Mesothelial cell of epicardium (in vitro differentiated cells): ENCODE results near the gene FASLG. TPM values are rescaled to one million over a fixed set of nuclear protein-coding genes. Genes with fewer than 3 reads are reported as not detected.
"Not testable (repeated sequence)": the region's sequence is repeated elsewhere in the genome, so short reads cannot be mapped to it uniquely, and the experiment has no call there.

Experiments used
- DNase-seq, 2 experiments: peaks; one replicate each; pipeline ENCODE4 v3.0.0; 2021; ENCODE audit warnings: low spot score in 2 of 2; ENCODE audit not compliant: unreplicated experiment in 2 of 2
- H3K27ac Mint-ChIP-seq: 2 replicates; pipeline ENCODE4 v1.8.0; 2021; ENCODE audit warnings: mixed read lengths
- H3K27me3 Mint-ChIP-seq: 2 replicates; pipeline ENCODE4 v1.8.0; 2021; ENCODE audit warnings: low read depth, mixed read lengths
- H3K36me3 Mint-ChIP-seq: 2 replicates; pipeline ENCODE4 v1.8.0; 2021; ENCODE audit warnings: mixed read lengths
- H3K4me1 Mint-ChIP-seq: 2 replicates; pipeline ENCODE4 v1.8.0; 2021; ENCODE audit warnings: mixed read lengths
- H3K4me3 Mint-ChIP-seq: 2 replicates; pipeline ENCODE4 v1.8.0; 2021; ENCODE audit warnings: mild to moderate bottlenecking, moderate library complexity, mixed read lengths
- H3K9me3 Mint-ChIP-seq: 2 replicates; pipeline ENCODE4 v1.8.0; 2021; ENCODE audit warnings: mixed read lengths
- total RNA-seq: library from RNA; stranded (reverse); gene quantifications from 3 replicates; pipeline ENCODE4 v1.2.1, GENCODE V29; 2021
- TF ChIP-seq, protein P1 (sequence below): fragments of 200-600 bp; sonication (generic); IDR thresholded peaks from one replicate; pipeline ENCODE4 v1.5.0; 2021; ENCODE audit warnings: antibody characterized with exemption; ENCODE audit not compliant: unreplicated experiment

The FASLG gene
- total RNA-seq, 1 donor from 2014 or later: not detected

DNA sequence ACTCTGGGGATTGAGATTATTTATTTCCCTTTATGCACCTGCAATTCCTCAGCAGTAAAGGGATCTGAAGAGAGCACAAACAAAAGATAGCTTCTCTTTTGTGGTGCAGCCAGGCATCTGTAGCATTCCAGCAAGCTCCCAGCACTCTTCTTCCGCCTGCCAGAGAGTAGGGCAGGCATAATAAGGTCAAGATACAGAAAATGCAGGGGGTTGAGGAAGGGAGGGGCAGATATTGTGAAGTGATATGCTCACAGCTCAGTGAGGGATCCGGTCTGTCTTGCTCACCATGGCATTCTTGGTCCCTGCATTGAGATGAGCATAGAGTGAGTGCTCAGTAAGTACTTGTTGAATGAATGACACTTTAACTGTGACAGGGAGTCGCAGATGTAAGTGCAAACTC is 23.9 kb downstream of the FASLG start:
- H3K27ac Mint-ChIP-seq: no peak overlapping the region
- TF ChIP-seq, protein P1, sequence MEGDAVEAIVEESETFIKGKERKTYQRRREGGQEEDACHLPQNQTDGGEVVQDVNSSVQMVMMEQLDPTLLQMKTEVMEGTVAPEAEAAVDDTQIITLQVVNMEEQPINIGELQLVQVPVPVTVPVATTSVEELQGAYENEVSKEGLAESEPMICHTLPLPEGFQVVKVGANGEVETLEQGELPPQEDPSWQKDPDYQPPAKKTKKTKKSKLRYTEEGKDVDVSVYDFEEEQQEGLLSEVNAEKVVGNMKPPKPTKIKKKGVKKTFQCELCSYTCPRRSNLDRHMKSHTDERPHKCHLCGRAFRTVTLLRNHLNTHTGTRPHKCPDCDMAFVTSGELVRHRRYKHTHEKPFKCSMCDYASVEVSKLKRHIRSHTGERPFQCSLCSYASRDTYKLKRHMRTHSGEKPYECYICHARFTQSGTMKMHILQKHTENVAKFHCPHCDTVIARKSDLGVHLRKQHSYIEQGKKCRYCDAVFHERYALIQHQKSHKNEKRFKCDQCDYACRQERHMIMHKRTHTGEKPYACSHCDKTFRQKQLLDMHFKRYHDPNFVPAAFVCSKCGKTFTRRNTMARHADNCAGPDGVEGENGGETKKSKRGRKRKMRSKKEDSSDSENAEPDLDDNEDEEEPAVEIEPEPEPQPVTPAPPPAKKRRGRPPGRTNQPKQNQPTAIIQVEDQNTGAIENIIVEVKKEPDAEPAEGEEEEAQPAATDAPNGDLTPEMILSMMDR: no peak
- peaks cover 29% of the 10 kb centered on the region for H3K9me3 Mint-ChIP-seq
- H3K4me3 Mint-ChIP-seq: no peak overlapping the region
- peaks cover 4% of the 10 kb centered on the region for H3K36me3 Mint-ChIP-seq
- no peaks in the 10 kb centered on the region for H3K27me3 Mint-ChIP-seq
- no peaks in the 10 kb centered on the region for H3K4me1 Mint-ChIP-seq
- no peak for DNase-seq

GRCh38 chr1:172686143-172686542 is 27.2 kb downstream of the FASLG start:
- Mint-ChIP-seq H3K27me3 (no peaks in the 10 kb centered on the region), H3K4me1 (no peaks in the 10 kb centered on the region), H3K4me3 (no peak overlapping the region), H3K27ac (no peak overlapping the region), H3K36me3 (no peaks in the 10 kb centered on the region), H3K9me3 (peaks cover 18% of the 10 kb centered on the region)
- TF ChIP-seq, protein P1: no peak
- no peak for DNase-seq

- H3K27me3 Mint-ChIP-seq, H3K27ac Mint-ChIP-seq, H3K4me1 Mint-ChIP-seq, H3K4me3 Mint-ChIP-seq, DNase-seq, H3K36me3 Mint-ChIP-seq: not testable (repeated sequence)
- peaks cover 15% of the 10 kb centered on the region for H3K9me3 Mint-ChIP-seq
Observed at GRCh38 chr1:172688428-172689085, 29.7 kb downstream of the FASLG start.

DNA sequence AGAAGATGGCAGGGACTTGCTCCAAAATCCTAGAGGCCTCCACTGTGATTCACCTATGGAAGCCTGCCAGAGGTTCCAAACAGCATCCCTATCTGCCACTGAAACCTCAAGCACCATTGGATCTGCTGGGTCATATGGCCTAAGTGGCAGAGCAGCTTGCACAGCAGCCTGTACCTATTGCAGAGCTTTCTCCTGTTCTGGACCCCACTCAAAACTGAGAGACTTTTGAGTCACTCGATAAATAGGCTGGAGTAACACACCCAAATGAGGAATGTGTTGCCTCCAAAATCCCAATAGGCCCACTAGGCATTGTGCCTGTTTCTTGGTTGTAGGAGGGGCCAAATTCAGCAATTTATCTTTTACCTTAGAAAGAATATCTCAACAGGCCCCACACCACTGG is 32.0 kb downstream of the FASLG start:
- not testable (repeated sequence) for H3K9me3 Mint-ChIP-seq, H3K27me3 Mint-ChIP-seq, H3K4me3 Mint-ChIP-seq, H3K27ac Mint-ChIP-seq, H3K4me1 Mint-ChIP-seq, DNase-seq, H3K36me3 Mint-ChIP-seq

DNA sequence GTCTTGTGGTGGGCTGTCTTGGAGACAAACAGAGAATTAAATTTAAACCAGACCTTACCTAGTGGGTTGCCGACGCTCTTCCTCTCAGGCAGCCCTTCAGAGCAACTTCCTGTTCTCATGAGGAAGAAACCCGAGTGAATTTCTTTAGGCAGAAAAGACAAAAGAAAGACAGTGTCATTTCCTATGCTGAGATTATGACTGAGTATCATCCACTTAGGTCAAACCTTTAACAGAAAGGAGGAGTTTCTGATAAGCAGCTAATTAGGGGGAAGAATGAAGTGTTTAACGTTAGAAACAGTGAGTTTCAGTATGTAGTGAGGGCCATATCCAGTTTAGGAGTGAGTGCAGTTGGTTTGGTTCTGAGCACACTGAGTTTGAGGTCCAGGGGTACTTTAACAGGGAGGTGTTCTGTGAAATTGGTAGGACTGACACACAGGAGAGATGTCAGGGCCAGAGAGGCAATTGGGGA is 38.7 kb downstream of the FASLG start:
- no peaks in the 10 kb centered on the region for H3K27me3 Mint-ChIP-seq
- DNase-seq: no peak
- no peak overlapping the region for H3K27ac Mint-ChIP-seq
- no peak overlapping the region for H3K4me3 Mint-ChIP-seq
- no peaks in the 10 kb centered on the region for H3K36me3 Mint-ChIP-seq
- TF ChIP-seq, protein P1: no peak
- H3K9me3 Mint-ChIP-seq: no peaks in the 10 kb centered on the region
- peaks cover 9% of the 10 kb centered on the region for H3K4me1 Mint-ChIP-seq

- H3K9me3 Mint-ChIP-seq: no peaks in the 10 kb centered on the region
- no peak overlapping the region for H3K4me3 Mint-ChIP-seq
- H3K36me3 Mint-ChIP-seq: no peaks in the 10 kb centered on the region
- H3K27me3 Mint-ChIP-seq: no peaks in the 10 kb centered on the region
- no peak for DNase-seq
- no peak overlapping the region for H3K27ac Mint-ChIP-seq
- peaks cover 9% of the 10 kb centered on the region for H3K4me1 Mint-ChIP-seq
- TF ChIP-seq, protein P1: no peak
Observed at GRCh38 chr1:172698224-172698623, 39.3 kb downstream of the FASLG start.

GRCh38 chr1:172699111-172699510 is 40.2 kb downstream of the FASLG start:
- H3K4me1 Mint-ChIP-seq: peaks cover 9% of the 10 kb centered on the region
- no peak for DNase-seq
- H3K27ac Mint-ChIP-seq: no peak overlapping the region
- no peaks in the 10 kb centered on the region for H3K36me3 Mint-ChIP-seq
- H3K4me3 Mint-ChIP-seq: no peak overlapping the region
- TF ChIP-seq, protein P1: no peak
- H3K27me3 Mint-ChIP-seq: no peaks in the 10 kb centered on the region
- H3K9me3 Mint-ChIP-seq: no peaks in the 10 kb centered on the region
